ENCODE results near the gene RSU1.

RSU1 gene

DNA sequence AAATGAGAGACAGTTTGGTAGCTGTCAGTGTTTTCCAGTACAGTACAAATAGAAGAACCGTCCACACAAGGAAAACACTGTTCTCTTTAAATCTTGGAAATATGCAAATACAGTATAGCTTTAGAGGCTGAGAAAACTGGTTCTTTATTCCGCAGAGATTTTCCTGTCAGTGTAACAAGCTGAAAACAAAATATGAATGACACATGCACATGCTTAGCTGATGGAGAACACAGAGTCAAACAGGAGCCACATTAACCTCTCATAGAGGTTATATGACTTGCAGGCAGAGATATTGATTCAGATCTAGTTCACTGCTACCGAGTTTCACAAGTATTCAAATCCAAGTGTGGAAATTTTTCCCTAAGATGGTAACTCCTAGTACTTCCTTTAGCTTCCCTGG, 160.3 kb downstream of the RSU1 start:
- no peak for DNase-seq

DNA sequence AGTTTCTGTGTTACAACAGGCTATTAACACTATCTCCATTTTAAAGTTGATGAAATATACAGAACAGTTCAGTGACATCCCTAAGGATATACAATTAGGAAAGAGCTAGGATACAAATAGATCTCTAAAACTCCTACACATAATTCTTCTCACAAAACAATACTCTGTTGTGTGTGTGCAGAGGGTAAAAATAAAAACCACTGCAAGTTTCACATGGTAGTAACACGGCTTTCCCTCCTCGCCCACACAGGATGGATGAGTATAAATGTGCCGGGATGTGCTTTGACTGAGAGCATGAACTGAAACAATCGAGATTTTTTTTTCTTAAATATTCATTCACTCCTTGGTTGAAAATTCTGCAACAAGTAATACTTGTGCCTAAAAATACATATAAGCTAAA, 164.0 kb downstream of the RSU1 start:
- DNase-seq: no peak

DNA sequence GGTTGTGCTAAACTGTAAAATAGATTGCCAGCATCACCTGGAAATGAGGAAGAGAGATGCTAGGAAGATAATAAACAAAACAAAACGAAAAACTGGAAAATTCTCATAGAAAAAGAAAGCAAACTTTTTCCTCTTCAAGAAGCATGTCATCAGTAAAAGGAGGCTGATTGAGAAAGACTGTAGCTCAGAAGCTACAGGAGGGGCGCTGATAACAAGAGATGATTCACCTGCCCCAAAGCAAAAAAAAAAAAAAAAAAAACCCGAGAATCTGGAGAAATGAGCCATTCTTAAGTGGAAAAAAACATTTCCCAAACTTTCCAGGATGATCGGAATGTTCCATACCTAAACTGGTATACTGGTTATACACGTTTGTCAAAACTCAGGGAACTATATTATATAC, 165.1 kb downstream of the RSU1 start:
- DNase-seq: no peak

DNA sequence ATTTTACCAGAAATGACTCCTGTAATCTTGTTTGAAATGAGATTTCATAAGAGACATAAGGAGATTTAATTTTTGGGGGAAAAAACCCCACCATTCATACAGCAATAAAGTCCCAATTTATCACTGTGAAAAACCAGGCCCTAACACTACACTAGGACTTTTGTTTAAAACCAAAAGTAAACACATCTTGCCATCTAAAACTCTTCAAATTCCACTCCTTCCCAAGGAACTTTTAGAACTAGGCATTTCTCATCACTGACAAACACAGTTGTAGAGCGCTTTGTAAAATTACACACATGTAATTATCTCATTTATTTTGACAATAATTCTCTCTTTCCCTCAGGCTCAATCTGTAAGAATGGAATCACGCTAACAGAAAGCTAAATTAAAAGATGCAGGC, 167.5 kb downstream of the RSU1 start:
- no peak for DNase-seq

DNA sequence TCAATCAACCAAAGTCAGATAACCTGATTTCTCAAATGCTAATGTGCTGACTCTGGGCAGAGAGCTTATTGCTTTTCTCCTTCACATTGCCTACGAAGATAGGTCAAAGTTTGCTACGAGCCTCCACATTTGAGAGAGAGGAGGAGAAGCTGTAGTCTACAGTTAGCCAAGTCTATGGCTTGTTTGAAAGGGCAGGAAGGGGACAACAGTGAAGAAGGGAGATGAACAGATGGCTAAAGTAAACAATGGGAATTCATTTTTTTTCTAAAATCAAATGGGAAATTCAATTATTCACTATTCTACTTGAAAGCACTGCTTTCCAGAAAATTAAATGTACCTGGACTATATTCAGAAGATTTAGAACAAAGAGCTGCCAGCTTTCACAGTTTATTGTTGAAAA, 168.9 kb downstream of the RSU1 start:
- no peak for DNase-seq

DNA sequence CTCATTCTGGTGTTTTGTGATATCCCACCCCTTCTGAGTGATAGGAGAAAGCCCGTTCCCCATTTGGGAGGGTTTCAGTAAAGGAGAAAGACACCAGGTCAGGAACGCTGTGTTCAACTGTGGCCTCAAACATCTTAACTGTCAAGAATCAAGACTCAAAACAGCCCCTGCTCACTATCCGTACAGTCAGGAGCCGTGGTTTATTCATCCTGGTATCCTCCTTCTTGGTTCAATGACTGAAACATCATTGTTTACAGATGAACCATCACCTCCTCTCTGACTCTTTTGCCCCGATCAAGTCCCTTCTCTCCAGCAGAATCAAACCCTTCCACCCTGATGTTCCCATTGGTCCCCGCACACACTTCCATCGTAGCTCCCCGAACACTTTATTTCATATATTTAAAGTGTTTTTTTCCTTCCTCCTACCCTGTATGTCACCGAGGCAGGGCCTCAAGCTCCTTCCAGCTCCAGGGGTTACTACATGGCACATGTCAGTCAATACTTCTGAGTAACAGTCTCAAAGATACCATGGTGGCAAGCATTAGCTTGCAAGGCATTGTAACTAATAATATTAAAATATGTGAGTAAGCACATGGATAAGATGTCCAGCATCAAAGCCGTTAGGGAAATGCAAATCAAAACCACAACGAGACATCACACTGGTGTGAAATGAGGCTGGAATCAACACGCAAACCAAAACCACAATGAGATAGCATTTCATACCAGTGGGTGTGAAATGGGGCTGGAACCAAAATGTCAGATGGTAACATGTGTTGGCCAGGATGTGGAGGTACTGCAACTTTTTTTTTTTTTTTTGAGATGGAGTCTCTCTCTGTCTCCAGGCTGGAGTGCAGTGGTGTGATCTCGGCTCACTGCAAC, 170.8 kb downstream of the RSU1 start:
- DNase-seq: no peak

DNA sequence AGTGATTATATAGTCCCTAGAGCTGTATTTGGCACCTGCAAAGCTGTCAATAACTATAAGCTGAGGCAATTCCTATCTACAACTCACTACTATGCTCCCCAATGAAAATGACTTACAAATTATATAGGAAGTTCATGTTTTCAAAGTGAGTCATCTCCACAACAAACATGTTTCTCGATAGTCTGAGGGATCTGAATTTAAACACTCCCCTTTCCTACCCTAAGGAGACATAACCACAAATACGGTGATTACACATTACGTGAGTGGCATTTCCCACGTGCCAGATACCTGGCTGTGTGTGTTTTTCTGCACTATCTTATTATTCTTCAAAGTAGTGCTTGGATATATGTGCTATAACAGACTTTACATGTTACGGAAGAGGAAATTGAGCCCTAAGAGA, 173.1 kb downstream of the RSU1 start:
- DNase-seq: no peak

DNA sequence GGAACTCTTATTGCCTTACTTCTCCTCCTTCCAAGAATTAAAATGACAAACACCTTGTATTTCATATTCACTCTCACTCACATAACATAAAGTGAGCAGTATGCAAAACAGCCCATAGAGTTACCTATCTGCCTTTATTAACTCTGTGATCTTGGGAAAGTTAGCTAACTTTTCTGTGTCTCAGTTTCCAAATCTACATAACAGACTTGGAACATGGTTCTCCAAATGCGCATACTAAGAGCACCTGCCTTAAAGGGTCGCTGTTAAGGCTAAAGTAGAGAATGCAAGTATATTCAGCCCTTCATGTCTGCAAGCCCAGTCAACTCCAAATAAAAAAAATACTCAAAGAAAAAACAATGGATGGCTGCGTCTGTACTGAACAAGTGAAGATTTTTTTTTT, 173.7 kb downstream of the RSU1 start:
- DNase-seq: no peak

DNA sequence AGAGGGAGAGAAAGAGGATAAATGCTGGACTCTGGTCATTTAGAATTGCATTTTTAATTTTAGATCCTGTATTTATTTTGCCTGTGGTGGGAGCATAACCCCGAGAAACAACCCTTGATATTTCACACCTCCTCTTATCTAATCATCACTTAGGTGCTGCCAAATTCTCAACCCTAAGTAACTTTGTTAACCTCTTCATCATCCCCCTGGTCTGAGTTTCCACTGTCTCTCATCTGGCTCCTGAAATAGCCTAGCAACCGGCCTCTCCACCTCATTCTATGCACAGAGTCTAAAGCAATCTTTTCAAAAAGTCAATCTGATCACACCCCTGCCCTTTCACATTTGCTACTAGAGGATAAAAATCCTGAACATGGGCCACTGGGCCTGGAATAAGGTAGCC, 177.1 kb downstream of the RSU1 start:
- no peak for DNase-seq

DNA sequence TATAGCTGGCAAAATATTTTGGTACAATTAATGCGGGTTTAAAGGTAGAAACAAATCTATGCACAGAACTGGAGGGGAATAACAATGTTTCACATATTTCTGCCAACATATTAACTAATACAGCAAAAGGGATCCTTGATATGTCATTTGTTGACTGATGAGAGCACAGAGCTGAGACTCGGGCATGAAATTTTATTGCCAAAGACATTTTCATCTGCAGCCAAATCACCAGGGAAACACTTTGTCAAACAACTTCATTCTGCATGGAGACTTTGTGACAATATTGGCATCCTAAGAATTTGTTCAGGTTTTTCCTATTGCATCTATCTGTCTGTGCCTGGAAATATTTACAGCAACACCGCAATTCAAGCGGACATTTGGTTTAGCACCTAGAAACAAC, 177.8 kb downstream of the RSU1 start:
- no peak for DNase-seq

DNA sequence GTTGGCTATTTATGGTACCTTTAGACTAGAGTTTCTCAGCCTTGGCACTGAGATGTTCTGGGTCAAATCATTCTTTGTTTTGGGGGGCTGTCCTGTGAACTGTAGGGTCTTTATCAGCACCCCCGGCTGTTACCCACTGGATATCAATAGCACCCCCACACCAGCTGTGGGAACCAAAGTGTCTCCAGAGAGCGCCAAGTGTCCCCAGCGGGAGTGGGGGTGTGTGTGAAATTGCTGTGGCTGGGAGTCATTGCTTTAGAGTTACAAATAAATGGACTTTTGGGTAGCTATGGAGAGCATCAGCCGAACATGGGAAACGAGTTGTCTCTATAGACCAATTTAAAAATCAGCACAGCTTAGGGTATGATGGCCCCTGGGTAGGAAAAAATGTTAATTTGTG, 184.2 kb downstream of the RSU1 start:
- DNase-seq: no peak

DNA sequence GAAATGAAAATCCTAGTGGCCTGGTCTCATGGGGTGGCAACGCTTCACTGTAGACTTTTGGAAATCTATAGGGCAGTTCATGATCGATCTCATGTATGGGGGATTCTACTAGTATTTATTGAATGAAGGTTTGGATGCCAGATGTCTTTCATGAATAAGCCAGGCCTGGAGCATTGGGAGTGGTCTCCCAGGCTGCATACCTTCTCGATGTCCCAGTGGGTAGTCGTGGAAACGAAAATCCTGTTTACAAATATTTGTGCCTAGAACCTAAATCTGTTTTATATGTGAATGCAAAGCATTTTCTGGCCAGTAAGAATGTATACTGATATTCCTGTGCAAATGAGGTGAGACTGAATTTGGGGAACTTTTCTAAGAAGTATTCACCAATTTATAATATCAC, 190.5 kb downstream of the RSU1 start:
- DNase-seq: no peak

DNA sequence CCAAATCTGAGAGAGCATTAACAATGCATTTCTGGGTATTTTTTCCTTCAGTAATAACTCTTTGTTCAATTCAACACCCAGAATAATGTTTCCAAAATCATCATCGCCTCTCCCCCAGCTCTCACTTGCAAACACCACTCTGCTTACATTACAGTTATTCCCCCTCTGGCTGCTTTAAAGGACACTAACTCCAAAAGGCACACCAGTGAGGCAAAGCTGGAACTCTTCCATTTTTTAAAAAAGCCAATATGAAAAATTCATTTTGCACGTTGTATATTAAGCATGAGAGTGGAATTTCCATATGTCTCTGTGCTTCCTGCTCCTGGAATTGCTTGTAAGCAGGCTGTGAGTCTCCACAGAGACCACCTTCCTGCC, 204.3 kb downstream of the RSU1 start:
- no peak for DNase-seq

DNA sequence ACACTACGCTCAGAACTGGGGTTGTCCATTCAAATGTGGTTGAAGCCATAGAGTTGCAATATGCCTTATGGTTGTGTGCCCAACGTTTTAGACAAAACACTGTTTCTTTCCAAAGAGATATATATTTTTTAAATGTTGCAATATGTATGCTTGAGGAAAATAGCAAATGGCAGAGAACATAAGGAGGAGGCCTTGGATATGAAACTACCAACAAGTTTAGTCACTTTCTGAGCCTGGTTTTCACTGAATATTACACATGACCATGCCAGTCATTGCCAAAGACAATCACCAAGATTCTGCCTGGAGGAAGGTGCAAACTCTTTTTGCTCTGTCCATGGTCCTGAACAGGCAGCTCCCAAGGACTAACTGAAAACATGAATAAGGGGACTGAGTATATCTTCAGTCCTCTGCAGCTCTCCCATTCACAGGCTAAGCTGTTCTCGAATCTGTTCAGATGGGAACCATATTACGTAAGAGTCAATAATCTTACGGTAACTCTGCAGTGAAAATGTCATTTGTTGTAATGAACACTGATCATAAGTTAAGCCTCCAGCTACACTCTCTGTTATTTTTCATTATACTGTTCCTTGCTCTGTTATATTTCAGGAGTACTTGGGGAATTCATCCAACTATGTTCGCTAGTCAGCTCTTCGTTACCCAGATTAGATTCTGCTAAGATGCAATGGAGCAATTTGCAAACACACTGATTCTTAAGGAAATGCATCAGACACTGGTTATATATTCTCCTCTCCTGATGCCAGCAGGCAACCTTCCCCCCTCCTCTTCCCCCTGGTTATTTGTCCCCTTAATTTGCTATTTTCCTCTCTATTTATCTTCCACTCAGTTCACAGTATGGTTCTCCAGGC, 204.9 kb downstream of the RSU1 start:
- peak; percentile 28 for DNase-seq

DNA sequence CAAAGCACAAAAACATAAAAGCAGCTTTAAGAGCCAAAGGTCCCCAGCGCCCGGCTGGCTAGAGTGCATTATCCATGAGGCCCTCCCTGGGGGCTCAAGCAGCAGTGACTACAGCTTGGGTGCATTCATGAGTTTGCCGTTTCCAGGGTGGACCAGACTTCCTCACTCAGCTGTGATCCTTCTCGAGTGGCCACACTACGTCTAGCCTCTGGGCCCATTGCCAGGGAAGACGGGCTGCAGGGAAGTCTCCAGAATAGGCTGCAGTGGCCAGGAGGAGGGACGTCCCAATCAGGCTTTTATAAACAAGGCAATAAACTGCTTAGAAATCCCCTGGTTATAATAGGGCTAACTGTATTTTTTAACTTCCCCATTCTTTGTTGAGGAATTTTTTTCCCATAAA, 206.2 kb downstream of the RSU1 start:
- DNase-seq: no peak

DNA sequence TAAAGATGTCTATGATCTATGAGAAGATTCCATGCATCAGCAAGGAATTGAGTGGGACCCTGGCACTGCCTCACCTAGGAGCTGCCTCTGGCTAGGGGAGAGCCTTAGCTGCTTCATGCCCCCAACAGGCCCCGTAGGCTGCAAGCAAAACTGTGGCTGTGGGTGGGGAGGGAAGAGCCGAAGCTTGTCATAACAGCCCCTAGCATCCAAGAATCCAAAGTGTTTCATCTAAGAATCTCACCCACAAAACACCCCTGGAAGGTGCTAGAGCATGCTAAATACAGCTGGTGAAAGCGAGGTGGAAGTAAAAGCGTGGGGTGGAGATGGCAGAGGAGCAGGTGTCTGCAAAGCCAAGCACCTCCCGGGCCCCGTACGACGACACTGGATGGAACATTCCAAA, 208.0 kb downstream of the RSU1 start:
- DNase-seq: no peak

DNA sequence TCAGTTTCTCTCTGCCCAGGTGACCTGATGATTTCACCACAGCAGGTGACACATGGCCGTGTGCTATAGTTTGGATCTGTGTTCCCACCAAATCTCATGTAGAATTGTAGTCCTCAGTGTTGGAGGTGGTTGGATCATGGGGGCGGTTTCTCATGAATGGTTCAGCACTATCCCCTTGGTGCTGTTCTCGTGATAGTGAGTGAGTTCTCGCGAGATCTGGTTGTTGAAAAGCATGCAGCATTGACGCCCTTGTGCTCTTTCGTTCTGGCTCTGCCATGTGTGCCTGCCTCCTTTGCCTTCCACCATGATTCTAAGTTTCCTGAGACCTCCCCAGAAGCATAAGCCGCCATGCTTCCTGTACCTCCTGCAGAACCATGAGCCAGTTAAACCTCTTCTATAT, 210.3 kb downstream of the RSU1 start:
- DNase-seq: no peak

DNA sequence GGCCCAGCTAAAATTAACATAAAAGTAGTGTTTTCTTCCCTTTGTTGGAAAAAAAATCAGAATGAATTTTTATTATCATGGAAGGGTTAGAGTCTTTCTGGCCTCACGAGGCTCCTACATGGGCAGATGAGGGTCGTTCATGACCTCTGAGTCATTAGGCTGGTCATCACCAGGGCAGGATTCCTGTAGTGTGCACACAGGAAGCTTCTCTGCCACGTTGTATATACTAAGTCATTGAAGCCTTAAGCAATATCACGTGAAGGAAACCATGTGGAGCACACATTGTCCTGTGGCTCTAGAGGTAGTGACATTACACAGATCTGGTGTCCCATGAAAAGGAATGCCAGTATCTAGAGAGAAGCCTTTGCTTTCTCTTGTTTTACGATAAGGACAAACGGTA, 210.8 kb downstream of the RSU1 start:
- no peak for DNase-seq

DNA sequence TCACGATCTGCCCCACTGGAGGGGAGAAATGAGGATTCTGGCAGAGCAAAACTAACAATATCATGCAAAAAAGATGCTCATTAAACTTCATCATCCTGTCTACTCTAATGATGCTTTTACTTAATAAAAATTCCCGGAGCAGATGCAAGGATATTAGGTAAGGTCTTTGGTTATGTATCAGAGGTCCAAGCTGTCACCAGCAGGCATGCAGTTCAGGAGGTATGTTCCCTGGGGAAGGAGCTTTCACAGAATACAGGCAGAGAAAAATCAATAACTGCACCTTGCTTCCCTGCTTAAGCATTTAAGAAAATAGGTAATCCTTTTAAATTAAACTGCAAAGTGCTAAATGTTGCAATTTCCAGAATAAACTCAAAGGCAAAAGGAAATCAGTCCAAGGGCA, 213.9 kb downstream of the RSU1 start:
- no peak for DNase-seq

DNA sequence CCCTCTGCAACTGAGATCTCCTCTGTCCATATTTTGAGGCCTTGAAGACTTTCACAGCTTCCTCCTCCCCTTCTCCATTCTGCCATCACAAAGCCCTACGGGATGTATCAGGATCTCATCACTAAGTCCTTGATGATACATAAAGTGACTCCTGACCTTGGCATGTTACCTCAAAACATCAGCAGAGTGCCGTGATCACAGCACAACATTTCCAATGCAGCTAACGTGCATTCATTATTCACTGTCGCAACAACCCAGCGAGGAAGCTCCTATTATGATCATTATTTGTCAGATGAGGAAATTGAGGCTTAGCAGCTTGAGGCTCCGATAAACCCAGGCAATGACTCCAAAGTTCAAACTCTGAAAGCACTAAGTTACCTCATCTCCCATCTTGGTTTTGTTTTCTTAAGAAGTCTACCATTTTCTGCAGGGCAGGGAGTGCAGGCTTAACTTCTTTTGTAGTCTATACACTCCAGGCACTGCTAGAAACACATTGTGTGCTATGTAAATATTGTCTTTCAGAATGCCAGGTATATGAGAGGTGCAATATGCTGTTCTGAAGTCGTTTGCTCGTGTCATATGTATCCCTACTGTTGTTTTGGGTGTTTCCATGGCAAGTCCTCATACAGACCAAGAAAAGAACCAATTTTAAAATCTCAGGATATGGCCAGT, 215.0 kb downstream of the RSU1 start:
- DNase-seq: no peak

DNA sequence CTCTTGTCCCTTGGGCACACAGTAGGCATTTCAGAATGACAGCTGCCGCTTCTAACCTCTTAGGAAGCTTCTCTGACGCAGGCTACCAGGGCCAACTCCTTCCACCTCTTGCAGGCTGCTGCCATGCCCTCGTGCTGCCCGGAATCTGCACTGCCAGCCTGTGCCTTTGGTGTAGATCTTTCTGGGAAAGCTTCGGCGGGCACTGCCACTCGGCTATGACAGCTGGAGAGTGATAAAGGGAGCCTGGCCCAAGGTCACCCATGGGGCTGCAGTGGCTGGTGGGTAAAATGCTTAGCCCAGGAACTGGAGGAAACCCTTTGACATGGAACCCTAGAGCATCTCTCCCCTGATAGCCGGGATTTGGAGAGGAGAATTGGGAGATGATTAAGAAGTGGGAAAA, 217.6 kb downstream of the RSU1 start:
- no peak for DNase-seq

DNA sequence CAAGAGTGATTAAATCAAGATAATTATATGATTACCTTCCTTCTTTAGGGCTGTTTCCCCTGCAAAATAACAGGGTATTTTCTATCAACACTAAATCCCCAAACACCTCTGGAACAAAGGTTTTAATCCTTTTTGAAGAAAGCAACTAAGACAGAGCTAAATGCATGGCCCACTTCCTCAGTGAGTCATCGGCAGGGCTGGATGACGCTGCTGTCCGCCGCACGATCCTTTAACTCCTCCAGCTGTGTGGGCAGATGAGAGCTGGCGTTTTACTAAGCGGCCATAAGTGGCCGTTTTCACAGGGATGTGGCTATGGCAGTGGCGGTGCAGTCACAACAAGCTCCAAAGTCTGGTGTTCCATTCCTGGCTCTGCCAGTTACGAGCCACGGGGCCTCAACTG, 219.6 kb downstream of the RSU1 start:
- DNase-seq: no peak

DNA sequence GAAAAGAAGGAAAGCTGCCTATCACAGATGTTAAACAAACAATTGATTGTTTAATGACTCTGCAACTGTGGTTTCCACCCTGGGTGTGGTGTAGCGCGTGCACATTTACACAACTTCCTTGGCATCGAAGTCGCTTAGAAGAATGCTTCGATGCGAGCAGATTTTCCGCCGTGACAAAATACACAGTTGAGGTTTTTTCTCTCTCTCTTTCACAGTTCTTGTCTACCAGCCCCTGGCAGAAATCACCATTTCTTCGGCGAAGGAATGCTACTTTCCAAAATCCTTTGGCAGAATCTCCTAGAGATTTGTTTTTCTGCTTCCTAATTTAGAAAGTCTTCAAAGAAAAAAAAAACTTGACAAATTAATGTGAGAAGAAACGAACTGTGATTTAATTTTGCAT, 224.8 kb downstream of the RSU1 start:
- DNase-seq: no peak

Measured in right hindlimb (tissue), 1 donor.